ENCODE measurements around the gene MAJIN. TPM values are rescaled to one million over a fixed set of nuclear protein-coding genes. Genes with fewer than 3 reads are reported as not detected.

Gene MAJIN
- total and polyA plus RNA-seq, 10 of the 15 experiments (the other 5 are each of a cell fraction or from before 2014, with no cell fraction given) = 0.10 TPM; not detected in 9

DNA sequence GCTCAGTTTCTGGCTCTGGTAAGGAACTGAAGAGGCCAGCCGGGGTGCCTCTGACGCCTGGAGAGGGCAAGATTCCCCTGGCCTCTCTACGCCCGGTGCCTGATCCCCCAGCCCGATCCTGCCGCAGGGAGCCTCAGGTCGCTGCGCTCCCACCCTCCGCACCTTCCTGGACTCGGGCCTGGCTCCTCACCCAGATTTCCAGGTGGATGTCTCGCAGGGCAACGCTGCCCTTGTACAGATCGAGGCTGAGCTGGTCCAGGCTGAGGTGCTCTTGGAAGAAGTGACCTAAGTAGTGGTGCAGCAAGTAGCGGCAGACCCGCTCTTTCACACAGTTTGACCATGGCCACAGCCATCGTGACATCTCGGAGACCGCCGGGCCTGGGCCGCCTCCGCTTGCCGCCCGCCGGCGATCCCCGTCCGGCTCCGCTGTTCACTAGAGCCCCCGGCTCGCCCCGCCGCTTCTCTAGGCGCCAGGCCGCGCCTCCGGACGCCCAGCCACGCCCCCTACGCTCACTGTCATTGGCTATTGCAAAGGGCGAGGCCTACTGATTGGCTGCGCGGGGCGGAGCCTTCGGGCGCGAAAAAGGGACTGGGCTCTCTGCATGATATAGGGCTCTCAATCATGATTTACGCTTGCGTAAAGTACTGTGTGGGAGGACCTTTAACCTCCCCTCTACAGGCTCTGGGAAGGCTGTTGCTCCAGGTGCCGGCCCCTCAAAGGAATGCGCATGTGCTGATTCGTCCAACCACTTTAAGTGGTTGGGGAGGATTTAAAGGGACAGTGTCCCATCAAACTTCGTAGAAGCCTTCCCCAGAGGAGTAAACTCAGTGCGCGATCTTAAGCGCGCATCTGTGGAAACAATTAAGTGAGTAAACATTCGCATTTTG is 54.9 kb downstream of the MAJIN start, which contains the start of gene ATG2A (continued):
- TF ChIP-seq E2F8 (IDR thresholded peaks at IDR 0.05; ENCODE audit: low read depth, partially characterized antibody) = no peak
- TF ChIP-seq, protein P1, sequence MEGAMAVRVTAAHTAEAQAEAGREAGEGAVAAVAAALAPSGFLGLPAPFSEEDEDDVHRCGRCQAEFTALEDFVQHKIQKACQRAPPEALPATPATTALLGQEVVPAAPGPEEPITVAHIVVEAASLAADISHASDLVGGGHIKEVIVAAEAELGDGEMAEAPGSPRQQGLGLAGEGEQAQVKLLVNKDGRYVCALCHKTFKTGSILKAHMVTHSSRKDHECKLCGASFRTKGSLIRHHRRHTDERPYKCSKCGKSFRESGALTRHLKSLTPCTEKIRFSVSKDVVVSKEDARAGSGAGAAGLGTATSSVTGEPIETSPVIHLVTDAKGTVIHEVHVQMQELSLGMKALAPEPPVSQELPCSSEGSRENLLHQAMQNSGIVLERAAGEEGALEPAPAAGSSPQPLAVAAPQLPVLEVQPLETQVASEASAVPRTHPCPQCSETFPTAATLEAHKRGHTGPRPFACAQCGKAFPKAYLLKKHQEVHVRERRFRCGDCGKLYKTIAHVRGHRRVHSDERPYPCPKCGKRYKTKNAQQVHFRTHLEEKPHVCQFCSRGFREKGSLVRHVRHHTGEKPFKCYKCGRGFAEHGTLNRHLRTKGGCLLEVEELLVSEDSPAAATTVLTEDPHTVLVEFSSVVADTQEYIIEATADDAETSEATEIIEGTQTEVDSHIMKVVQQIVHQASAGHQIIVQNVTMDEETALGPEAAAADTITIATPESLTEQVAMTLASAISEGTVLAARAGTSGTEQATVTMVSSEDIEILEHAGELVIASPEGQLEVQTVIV (IDR thresholded peaks at IDR 0.05; ENCODE audit: borderline replicate concordance, partially characterized antibody) = no peak
- no peak for TF ChIP-seq MYB (IDR thresholded peaks at IDR 0.05; ENCODE audit: borderline replicate concordance, low read depth, low read length)
- TF ChIP-seq BCL11A (IDR thresholded peaks at IDR 0.05; ENCODE audit: low read depth, low read length) = no peak
- TF ChIP-seq SMAD1 (IDR thresholded peaks at IDR 0.05; ENCODE audit: low read depth, partially characterized antibody) = no peak
- no peak for TF ChIP-seq NFXL1 (IDR thresholded peaks at IDR 0.05; ENCODE audit: borderline replicate concordance)
- 0 out of 2 replicates have a peak, but pooled peaks have one; percentile 22 for TF ChIP-seq SMAD5 (IDR thresholded peaks at IDR 0.05; ENCODE audit: low read depth)
- TF ChIP-seq BMI1 (IDR thresholded peaks at IDR 0.05; ENCODE audit: borderline replicate concordance) = no peak
- TF ChIP-seq, protein P2, sequence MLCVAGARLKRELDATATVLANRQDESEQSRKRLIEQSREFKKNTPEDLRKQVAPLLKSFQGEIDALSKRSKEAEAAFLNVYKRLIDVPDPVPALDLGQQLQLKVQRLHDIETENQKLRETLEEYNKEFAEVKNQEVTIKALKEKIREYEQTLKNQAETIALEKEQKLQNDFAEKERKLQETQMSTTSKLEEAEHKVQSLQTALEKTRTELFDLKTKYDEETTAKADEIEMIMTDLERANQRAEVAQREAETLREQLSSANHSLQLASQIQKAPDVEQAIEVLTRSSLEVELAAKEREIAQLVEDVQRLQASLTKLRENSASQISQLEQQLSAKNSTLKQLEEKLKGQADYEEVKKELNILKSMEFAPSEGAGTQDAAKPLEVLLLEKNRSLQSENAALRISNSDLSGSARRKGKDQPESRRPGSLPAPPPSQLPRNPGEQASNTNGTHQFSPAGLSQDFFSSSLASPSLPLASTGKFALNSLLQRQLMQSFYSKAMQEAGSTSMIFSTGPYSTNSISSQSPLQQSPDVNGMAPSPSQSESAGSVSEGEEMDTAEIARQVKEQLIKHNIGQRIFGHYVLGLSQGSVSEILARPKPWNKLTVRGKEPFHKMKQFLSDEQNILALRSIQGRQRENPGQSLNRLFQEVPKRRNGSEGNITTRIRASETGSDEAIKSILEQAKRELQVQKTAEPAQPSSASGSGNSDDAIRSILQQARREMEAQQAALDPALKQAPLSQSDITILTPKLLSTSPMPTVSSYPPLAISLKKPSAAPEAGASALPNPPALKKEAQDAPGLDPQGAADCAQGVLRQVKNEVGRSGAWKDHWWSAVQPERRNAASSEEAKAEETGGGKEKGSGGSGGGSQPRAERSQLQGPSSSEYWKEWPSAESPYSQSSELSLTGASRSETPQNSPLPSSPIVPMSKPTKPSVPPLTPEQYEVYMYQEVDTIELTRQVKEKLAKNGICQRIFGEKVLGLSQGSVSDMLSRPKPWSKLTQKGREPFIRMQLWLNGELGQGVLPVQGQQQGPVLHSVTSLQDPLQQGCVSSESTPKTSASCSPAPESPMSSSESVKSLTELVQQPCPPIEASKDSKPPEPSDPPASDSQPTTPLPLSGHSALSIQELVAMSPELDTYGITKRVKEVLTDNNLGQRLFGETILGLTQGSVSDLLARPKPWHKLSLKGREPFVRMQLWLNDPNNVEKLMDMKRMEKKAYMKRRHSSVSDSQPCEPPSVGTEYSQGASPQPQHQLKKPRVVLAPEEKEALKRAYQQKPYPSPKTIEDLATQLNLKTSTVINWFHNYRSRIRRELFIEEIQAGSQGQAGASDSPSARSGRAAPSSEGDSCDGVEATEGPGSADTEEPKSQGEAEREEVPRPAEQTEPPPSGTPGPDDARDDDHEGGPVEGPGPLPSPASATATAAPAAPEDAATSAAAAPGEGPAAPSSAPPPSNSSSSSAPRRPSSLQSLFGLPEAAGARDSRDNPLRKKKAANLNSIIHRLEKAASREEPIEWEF (IDR thresholded peaks at IDR 0.05; ENCODE audit: insufficient replicate concordance, low read depth, low read length) = no peak
- TF ChIP-seq ZNF274 (IDR thresholded peaks at IDR 0.05; ENCODE audit: insufficient read depth, insufficient read length) = no peak
- no peak for TF ChIP-seq CTCF (IDR thresholded peaks at IDR 0.05 in 2 of 3, conservative IDR thresholded peaks at IDR 0.05 in 1 of 3; ENCODE audit: control insufficient read depth in 2 of 3, extremely low read depth in 1 of 3, insufficient read depth in 1 of 3, low read depth in 3 of 3, low read length in 3 of 3)
- TF ChIP-seq TARDBP (IDR thresholded peaks at IDR 0.05; ENCODE audit: borderline replicate concordance) = no peak
- TF ChIP-seq RFX5 (IDR thresholded peaks at IDR 0.05; ENCODE audit: low read depth, low read length) = peak; percentile 70
- no peak for TF ChIP-seq ZZZ3 (IDR thresholded peaks at IDR 0.05; ENCODE audit: control insufficient read depth, insufficient read length, low read depth)
